SK-N-MC (cell line): ENCODE data around the gene KLRF2.

ENCODE experiments used
- DNase-seq: peaks from one replicate; pipeline ENCODE4 v3.0.0-alpha.2; 2011; ENCODE audit warnings: low read depth, low spot score
- H3K27ac ChIP-seq: fragments of 200-600 bp; sonication (generic); 2 replicates; pipeline ENCODE4 v1.5.1; 2016; ENCODE audit warnings: mixed run types
- H3K36me3 ChIP-seq: fragments of 200-600 bp; sonication (generic); 2 replicates; pipeline ENCODE4 v1.6.1; 2017; ENCODE audit warnings: antibody characterized with exemption, low read length, mixed read lengths; ENCODE audit not compliant: insufficient read depth
- H3K4me3 ChIP-seq: fragments of 200-600 bp; sonication (generic); 2 replicates; pipeline ENCODE4 v1.5.1; 2016
- H3K9ac ChIP-seq: fragments of 200-600 bp; sonication (generic); 2 replicates; pipeline ENCODE4 v1.8.0; 2017; ENCODE audit warnings: mixed run types, mixed read lengths; ENCODE audit not compliant: insufficient read length
- H3K9me3 ChIP-seq: fragments of 200-600 bp; sonication (generic); 2 replicates; pipeline ENCODE4 v1.6.1; 2017; ENCODE audit warnings: low read depth, mild to moderate bottlenecking, antibody characterized with exemption, low read length, moderate library complexity, mixed read lengths
- EZH2 ChIP-seq: fragments of 200-600 bp; sonication (generic); IDR thresholded peaks from one replicate; pipeline ENCODE4 v1.6.1; 2017; ENCODE audit warnings: antibody characterized with exemption
- FOXP2 ChIP-seq: optimal IDR thresholded peaks from 2 replicates; pipeline ENCODE3; 2011; ENCODE audit warnings: mild to moderate bottlenecking, moderate library complexity; ENCODE audit not compliant: insufficient read depth; ENCODE audit errors: extremely low read length, control extremely low read depth
- POLR2AphosphoS5 ChIP-seq: IDR thresholded peaks from 2 replicates; pipeline ENCODE4 v1.6.1; 2012; ENCODE audit warnings: mild to moderate bottlenecking, low read depth, low read length, borderline replicate concordance

The KLRF2 gene, protein sequence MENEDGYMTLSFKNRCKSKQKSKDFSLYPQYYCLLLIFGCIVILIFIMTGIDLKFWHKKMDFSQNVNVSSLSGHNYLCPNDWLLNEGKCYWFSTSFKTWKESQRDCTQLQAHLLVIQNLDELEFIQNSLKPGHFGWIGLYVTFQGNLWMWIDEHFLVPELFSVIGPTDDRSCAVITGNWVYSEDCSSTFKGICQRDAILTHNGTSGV

DNA sequence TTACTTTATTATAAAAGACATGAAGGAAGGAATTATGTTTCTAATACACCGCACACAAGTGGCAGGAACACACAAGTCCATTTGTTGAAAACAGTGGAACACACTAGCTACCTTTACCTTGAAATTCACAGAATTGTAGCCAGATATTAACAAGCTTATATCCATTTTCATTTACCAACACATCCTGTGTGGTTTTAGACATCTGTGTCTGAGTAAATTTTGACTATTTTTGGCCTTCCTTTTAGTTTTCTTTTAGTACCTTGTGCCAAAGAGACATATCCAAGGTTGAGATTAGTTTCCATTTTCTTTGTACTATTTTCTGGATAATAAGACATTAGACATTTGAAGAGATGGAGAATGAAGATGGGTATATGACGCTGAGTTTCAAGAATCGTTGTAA is at the start of gene KLRF2:
Gene KLRF2 (plus strand): TSS at position 244 of the 400 bp plus-strand sequence. CDS start 107 bp downstream, at position 351.
- H3K9ac ChIP-seq, result no peak within 1 kb of the TSS
- TF ChIP-seq EZH2 (no peak), FOXP2 (no peak), POLR2AphosphoS5 (no peak)
- H3K36me3 ChIP-seq, result no peaks in the 10 kb centered on the region
- no peak within 1 kb of the TSS for H3K4me3 ChIP-seq
- no peak for DNase-seq
- H3K27ac ChIP-seq, result no peak within 1 kb of the TSS
- no peaks in the 10 kb centered on the region for H3K9me3 ChIP-seq

DNA sequence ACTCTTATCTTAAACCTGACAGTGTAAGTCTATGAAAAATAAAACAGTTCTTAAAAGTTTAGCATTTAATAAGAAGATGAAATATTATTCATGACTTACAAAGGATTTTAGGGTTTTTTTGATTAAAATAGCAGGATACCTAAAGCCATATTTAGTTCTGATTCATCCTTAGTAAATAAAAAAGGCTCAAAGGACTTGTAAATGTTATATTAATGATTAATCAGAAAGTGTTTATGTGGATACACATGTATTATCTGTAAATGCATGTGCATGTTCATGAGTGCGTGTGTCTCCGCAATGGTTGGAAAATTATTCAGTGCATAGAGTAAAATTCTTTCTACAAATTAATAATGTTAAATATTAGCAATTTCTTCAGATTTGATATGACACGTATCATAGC is 49.6 kb upstream of the KLRF2 start:
- TF ChIP-seq EZH2 (no peak), POLR2AphosphoS5 (no peak), FOXP2 (no peak)
- Histone ChIP-seq H3K4me3 (no peak overlapping the region), H3K9ac (no peak overlapping the region), H3K36me3 (no peaks in the 10 kb centered on the region), H3K9me3 (no peaks in the 10 kb centered on the region), H3K27ac (no peak overlapping the region)
- DNase-seq, result no peak

DNA sequence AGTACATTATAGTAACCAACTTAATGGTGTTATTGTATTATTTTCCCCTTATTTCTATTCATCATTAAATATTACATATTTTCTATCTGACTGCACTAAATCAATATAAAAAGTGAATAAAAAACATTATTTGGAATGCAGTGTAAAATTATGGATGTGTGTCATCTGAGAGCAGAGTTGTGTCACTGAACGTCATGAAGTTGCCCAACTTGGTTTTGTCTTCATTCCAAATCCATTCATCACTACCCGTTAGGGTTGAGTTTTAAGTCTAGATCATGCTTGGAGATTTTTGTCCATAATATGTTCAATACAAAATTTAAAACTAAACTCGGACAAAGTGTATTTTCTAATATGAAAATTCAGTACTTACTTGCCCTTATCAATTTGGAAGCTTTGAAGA is 37.9 kb upstream of the KLRF2 start:
- Histone ChIP-seq H3K27ac (no peak overlapping the region), H3K9ac (no peak overlapping the region), H3K4me3 (no peak overlapping the region), H3K36me3 (no peaks in the 10 kb centered on the region), H3K9me3 (no peaks in the 10 kb centered on the region)
- DNase-seq, result no peak
- TF ChIP-seq EZH2 (no peak), POLR2AphosphoS5 (no peak), FOXP2 (no peak)

DNA sequence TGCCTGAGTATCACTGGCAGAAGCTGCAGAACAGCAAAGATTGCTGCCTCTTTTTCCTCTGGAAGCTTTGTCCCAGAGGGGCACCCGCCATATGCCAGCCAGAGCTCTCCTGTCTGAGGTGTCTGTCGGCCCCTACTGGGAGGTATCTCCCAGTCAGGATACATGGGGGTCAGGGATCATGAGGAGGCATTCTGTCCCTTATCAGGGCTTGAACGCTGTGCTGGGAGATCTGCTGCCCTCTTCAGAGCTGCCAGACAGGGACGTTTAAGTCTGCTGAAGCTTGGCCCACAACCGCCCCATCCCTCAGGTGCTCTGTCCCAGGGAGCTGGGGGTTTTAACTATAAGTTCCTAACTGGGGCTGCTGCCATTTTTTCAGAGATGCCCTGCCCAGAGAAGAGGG is 32.4 kb upstream of the KLRF2 start:
- no peak overlapping the region for H3K9ac ChIP-seq
- no peaks in the 10 kb centered on the region for H3K9me3 ChIP-seq
- H3K36me3 ChIP-seq, result no peaks in the 10 kb centered on the region
- DNase-seq, result no peak
- no peak for TF ChIP-seq POLR2AphosphoS5
- no peak overlapping the region for H3K27ac ChIP-seq
- H3K4me3 ChIP-seq, result no peak overlapping the region

DNA sequence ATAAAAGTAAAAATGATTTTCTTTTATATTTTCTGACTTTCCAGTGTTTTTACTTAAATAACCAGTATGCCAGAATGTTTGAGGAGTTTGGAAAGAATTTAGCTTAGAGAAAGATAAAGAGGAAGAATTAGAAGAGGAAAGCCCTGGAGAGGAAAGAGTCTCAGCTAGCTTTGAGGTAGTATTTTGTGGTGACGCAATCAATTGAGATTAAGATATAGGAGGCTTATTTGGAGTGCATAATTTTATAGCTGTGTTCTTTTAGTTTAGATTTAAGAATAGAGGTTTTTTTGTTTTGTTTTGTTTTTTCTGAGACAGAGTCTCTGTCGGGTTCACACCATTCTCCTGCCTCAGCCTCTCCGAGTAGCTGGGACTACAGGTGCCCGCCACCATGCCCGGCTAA is 30.2 kb upstream of the KLRF2 start:
- no peak overlapping the region for H3K9ac ChIP-seq
- TF ChIP-seq EZH2 (no peak), FOXP2 (no peak), POLR2AphosphoS5 (no peak)
- no peak overlapping the region for H3K27ac ChIP-seq
- H3K4me3 ChIP-seq, result no peak overlapping the region
- no peaks in the 10 kb centered on the region for H3K9me3 ChIP-seq
- no peak for DNase-seq
- no peaks in the 10 kb centered on the region for H3K36me3 ChIP-seq

DNA sequence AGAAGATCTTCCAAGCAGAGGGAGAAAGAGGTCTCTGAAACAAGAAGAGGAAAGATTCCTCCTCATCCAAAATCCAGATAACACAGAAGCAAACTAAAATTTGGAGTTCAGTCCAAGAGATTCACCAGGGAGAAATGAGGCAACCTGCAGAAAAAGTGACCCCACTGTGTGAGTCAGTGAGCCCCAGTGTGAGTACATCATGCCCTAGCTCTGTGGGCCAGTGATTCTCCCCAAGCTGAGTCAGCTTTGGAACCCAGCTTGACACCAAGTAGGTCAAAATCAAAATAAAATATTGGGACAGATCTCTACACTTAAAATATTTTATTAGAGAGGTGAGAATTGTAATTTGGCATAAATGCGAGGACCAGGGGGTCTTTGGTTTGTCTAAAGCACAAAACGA is 29.4 kb upstream of the KLRF2 start:
- Histone ChIP-seq H3K9me3 (no peaks in the 10 kb centered on the region), H3K27ac (no peak overlapping the region), H3K36me3 (0 out of 2 replicates have a peak, but pooled peaks cover 2% of the 10 kb centered on the region), H3K9ac (no peak overlapping the region), H3K4me3 (no peak overlapping the region)
- DNase-seq, result no peak
- no peak for TF ChIP-seq FOXP2
- no peak for TF ChIP-seq EZH2
- TF ChIP-seq POLR2AphosphoS5, result no peak

DNA sequence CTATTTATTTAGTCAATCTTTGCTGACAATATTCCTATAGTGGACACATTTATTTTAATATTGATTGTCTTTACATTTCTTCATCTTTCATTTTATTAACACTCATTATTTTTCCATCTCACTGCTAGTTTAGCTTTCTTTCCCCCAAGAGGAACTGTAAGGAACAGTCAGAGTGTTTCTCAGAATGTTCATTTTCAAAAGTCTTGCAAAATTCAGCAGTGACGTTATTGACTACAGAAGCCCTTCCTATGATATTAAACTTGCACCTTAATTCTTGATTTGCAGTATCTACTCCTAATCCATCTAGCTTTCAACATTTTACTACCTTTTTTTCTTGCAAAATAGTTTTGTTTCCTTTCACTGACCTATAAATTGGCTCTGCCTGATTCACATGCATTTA is 25.1 kb upstream of the KLRF2 start:
- H3K27ac ChIP-seq, result no peak overlapping the region
- no peak overlapping the region for H3K9ac ChIP-seq
- H3K4me3 ChIP-seq, result no peak overlapping the region
- H3K9me3 ChIP-seq, result no peaks in the 10 kb centered on the region; the same call in 1 of the 2 replicates
- 0 out of 2 replicates have a peak, but pooled peaks cover 5% of the 10 kb centered on the region for H3K36me3 ChIP-seq
- DNase-seq, result no peak
- TF ChIP-seq POLR2AphosphoS5, result no peak
- TF ChIP-seq EZH2, result no peak
- no peak for TF ChIP-seq FOXP2

DNA sequence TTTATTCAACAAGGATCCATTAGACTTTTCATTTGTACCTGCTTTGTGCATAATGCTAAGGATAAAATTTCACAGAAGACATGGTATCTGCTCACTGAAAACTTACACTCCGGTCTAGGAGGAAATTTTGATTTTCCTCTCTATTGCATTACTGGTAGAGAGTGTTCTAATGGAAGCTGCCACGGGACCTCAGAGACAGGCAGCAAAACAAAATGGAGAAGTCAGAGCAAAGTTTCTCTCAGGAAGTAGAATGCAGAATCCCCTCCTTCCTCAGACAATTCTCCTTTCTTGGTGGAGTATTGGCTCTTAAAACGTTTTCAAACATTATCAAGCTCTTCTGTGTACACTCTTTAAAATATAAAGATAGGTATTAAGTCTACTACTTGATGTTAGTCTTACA is 24.4 kb upstream of the KLRF2 start:
- TF ChIP-seq EZH2 (no peak), POLR2AphosphoS5 (no peak), FOXP2 (no peak)
- H3K4me3 ChIP-seq, result no peak overlapping the region
- no peak overlapping the region for H3K9ac ChIP-seq
- no peaks in the 10 kb centered on the region; the same call in 1 of the 2 replicates for H3K9me3 ChIP-seq
- DNase-seq, result no peak
- 0 out of 2 replicates have a peak, but pooled peaks cover 5% of the 10 kb centered on the region for H3K36me3 ChIP-seq
- no peak overlapping the region for H3K27ac ChIP-seq

DNA sequence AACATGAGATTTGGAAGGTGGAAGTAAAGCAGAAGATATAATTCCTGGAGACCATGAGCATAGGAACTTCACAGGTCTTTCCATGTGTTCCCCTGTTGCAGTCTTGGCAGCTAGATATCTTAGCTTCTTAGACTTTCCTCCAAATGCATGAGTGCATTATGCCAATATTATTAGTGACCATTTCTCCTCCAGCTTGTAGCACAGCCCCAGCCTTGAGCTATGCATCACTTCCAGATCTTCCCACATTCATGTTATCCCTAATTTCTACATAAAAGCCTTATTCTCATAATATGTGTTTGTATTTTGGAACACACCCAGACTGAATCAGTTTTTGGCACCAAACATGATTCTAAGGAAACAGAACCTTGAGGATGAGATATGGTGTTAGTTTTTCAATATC is 23.2 kb upstream of the KLRF2 start:
- H3K4me3 ChIP-seq, result no peak overlapping the region

More for the DNA sequence above, 23.2 kb upstream of the KLRF2 start:
- Histone ChIP-seq H3K9ac (no peak overlapping the region), H3K9me3 (no peaks in the 10 kb centered on the region; the same call in 1 of the 2 replicates), H3K36me3 (0 out of 2 replicates have a peak, but pooled peaks cover 5% of the 10 kb centered on the region), H3K27ac (no peak overlapping the region)
- no peak for TF ChIP-seq POLR2AphosphoS5
- DNase-seq, result no peak
